ENCODE data around the gene TTR.

- TF ChIP-seq, protein P1, sequence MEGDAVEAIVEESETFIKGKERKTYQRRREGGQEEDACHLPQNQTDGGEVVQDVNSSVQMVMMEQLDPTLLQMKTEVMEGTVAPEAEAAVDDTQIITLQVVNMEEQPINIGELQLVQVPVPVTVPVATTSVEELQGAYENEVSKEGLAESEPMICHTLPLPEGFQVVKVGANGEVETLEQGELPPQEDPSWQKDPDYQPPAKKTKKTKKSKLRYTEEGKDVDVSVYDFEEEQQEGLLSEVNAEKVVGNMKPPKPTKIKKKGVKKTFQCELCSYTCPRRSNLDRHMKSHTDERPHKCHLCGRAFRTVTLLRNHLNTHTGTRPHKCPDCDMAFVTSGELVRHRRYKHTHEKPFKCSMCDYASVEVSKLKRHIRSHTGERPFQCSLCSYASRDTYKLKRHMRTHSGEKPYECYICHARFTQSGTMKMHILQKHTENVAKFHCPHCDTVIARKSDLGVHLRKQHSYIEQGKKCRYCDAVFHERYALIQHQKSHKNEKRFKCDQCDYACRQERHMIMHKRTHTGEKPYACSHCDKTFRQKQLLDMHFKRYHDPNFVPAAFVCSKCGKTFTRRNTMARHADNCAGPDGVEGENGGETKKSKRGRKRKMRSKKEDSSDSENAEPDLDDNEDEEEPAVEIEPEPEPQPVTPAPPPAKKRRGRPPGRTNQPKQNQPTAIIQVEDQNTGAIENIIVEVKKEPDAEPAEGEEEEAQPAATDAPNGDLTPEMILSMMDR (conservative IDR thresholded peaks at IDR 0.05), result no peak; the same call in 1 of the 2 replicates
- no peak for TF ChIP-seq ZFX (IDR thresholded peaks at IDR 0.05)
These were observed 18.9 kb downstream of the TTR start for GRCh38 chr18:31610286-31611205.
